Right renal cortex interstitium (tissue), 3 donors: ENCODE measurements around the gene ENTHD1. TPM values are rescaled to one million over a fixed set of nuclear protein-coding genes. Genes with fewer than 3 reads are reported as not detected.

Experiments used
- DNase-seq, 3 donors: peaks; one replicate each; pipeline ENCODE4 v3.0.0-alpha.2; 2013; ENCODE audit warnings: low read depth in 3 of 3, low spot score in 2 of 3
- polyA plus RNA-seq, 3 donors: library from polyadenylated mRNA; unstranded; fragments of 120-200 nt; gene quantifications; one replicate each; pipeline ENCODE4 v1.2.1, GENCODE V29; 2013; ENCODE audit not compliant: insufficient read length in 3 of 3

ENTHD1 gene
- polyA plus RNA-seq, 3 donors: not detected

GRCh38 chr22:39800790-39801520, 92.6 kb downstream of the ENTHD1 start:
- no peak for DNase-seq

GRCh38 chr22:39797528-39798147, 95.9 kb downstream of the ENTHD1 start:
- DNase-seq: no peak

- no peak for DNase-seq
These were observed 103.8 kb downstream of the ENTHD1 start for GRCh38 chr22:39789788-39790187.

GRCh38 chr22:39785232-39785631, 108.3 kb downstream of the ENTHD1 start:
- DNase-seq: no peak

GRCh38 chr22:39777716-39778454, 115.7 kb downstream of the ENTHD1 start:
- no peak for DNase-seq

GRCh38 chr22:39776295-39777009, 117.1 kb downstream of the ENTHD1 start:
- DNase-seq: no peak

GRCh38 chr22:39773976-39774539, 119.5 kb downstream of the ENTHD1 start:
- no peak for DNase-seq

GRCh38 chr22:39773503-39773902, 120.1 kb downstream of the ENTHD1 start:
- DNase-seq: no peak

- no peak for DNase-seq
These were observed 122.1 kb downstream of the ENTHD1 start for GRCh38 chr22:39771486-39771885.

GRCh38 chr22:39765661-39766060, 127.9 kb downstream of the ENTHD1 start:
- DNase-seq: no peak

GRCh38 chr22:39765046-39765445, 128.5 kb downstream of the ENTHD1 start:
- no peak for DNase-seq

GRCh38 chr22:39763276-39763675, 130.3 kb downstream of the ENTHD1 start:
- no peak for DNase-seq

GRCh38 chr22:39750759-39751158, 142.8 kb downstream of the ENTHD1 start:
- no peak for DNase-seq

- DNase-seq: no peak
These were observed 144.7 kb downstream of the ENTHD1 start for GRCh38 chr22:39748877-39749276.

GRCh38 chr22:39746600-39747262, 146.8 kb downstream of the ENTHD1 start:
- DNase-seq: no peak

GRCh38 chr22:39745789-39746188, 147.8 kb downstream of the ENTHD1 start:
- no peak for DNase-seq

GRCh38 chr22:39744353-39744752, 149.2 kb downstream of the ENTHD1 start:
- DNase-seq: no peak

GRCh38 chr22:39743935-39744334, 149.6 kb downstream of the ENTHD1 start:
- DNase-seq: no peak

GRCh38 chr22:39739338-39740027, 154.1 kb downstream of the ENTHD1 start:
- no peak for DNase-seq

GRCh38 chr22:39738746-39739145, 154.8 kb downstream of the ENTHD1 start:
- no peak for DNase-seq
